ENCODE measurements around the gene ATN1. TPM values are rescaled to one million over a fixed set of nuclear protein-coding genes. Genes with fewer than 3 reads are reported as not detected.
A peak's percentile ranks its signal among the peaks of the same experiment; 100 is the strongest.

The ATN1 gene
- total and polyA plus RNA-seq, 9 of the 15 experiments (the other 6 are each of a cell fraction or from before 2014, with no cell fraction given) = 0.15 to 49.8 (median 2.7) TPM

DNA sequence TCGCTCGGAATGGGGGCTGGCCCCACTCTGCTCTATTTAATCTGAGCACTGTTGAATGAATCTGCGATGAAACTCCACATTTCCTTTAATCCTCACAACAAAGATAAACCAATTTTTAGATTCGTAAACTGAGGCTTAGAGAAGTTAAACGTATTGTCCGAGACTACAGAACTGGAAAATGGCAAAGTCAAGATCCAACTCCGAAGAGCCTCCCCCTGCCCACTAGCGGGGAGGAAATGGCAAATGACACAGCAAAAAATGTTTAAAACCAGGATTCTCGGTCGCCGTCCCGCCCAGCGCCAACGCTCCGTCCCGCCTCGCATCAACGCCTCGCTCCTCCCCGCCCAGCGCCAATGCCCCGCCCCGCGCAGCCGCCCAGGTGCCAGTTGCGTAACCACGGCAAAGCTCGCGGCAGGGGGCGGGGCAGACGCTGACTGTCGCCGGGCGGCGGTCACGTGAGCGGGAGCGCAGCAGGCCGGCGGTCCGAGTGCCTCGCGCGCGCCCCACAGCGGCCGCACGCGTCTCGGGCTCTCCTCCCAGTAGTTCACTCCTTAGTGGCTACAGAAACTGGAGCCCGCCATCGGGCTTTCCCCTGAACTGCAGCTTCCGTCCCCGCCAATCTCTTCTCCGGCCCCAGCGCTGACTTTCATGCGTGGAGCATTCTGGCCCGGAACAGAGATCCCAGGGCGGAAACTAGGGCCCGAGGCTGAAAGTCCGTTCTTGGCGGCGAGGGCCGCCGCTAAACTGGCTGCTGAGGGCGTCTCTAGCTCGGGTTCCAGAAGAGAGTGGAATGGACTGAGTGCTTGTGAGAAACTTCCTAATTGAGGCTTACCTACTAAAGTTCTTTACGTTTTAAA is 36.7 kb upstream of the ATN1 start (continued):
- TF ChIP-seq, protein P1, sequence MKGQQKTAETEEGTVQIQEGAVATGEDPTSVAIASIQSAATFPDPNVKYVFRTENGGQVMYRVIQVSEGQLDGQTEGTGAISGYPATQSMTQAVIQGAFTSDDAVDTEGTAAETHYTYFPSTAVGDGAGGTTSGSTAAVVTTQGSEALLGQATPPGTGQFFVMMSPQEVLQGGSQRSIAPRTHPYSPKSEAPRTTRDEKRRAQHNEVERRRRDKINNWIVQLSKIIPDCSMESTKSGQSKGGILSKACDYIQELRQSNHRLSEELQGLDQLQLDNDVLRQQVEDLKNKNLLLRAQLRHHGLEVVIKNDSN (CRISPR knock-in tag; IDR thresholded peaks at IDR 0.05) = peak; percentile 97
- no peak; the same call in 1 of the 2 replicates for TF ChIP-seq ZNF311 (CRISPR knock-in tag; IDR thresholded peaks at IDR 0.05)
- TF ChIP-seq, protein P2, sequence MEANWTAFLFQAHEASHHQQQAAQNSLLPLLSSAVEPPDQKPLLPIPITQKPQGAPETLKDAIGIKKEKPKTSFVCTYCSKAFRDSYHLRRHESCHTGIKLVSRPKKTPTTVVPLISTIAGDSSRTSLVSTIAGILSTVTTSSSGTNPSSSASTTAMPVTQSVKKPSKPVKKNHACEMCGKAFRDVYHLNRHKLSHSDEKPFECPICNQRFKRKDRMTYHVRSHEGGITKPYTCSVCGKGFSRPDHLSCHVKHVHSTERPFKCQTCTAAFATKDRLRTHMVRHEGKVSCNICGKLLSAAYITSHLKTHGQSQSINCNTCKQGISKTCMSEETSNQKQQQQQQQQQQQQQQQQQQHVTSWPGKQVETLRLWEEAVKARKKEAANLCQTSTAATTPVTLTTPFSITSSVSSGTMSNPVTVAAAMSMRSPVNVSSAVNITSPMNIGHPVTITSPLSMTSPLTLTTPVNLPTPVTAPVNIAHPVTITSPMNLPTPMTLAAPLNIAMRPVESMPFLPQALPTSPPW (CRISPR knock-in tag; IDR thresholded peaks at IDR 0.05) = peak; percentile 81
- no peak for TF ChIP-seq RBM22 (IDR thresholded peaks at IDR 0.05; ENCODE audit: low read depth, low read length, poor library complexity, severe bottlenecking)
- peak; percentile 99 for TF ChIP-seq CEBPB (tag; IDR thresholded peaks at IDR 0.05)
- no peak for TF ChIP-seq TCFL5 (CRISPR knock-in tag; conservative IDR thresholded peaks at IDR 0.05)
- no peak for TF ChIP-seq ZNF695 (CRISPR knock-in tag; IDR thresholded peaks at IDR 0.05)
- TF ChIP-seq, protein P3, sequence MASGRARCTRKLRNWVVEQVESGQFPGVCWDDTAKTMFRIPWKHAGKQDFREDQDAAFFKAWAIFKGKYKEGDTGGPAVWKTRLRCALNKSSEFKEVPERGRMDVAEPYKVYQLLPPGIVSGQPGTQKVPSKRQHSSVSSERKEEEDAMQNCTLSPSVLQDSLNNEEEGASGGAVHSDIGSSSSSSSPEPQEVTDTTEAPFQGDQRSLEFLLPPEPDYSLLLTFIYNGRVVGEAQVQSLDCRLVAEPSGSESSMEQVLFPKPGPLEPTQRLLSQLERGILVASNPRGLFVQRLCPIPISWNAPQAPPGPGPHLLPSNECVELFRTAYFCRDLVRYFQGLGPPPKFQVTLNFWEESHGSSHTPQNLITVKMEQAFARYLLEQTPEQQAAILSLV (tag; IDR thresholded peaks at IDR 0.05) = no peak
- TF ChIP-seq, protein P4, sequence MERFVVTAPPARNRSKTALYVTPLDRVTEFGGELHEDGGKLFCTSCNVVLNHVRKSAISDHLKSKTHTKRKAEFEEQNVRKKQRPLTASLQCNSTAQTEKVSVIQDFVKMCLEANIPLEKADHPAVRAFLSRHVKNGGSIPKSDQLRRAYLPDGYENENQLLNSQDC (CRISPR knock-in tag; IDR thresholded peaks at IDR 0.05) = no peak
- TF ChIP-seq, protein P5, sequence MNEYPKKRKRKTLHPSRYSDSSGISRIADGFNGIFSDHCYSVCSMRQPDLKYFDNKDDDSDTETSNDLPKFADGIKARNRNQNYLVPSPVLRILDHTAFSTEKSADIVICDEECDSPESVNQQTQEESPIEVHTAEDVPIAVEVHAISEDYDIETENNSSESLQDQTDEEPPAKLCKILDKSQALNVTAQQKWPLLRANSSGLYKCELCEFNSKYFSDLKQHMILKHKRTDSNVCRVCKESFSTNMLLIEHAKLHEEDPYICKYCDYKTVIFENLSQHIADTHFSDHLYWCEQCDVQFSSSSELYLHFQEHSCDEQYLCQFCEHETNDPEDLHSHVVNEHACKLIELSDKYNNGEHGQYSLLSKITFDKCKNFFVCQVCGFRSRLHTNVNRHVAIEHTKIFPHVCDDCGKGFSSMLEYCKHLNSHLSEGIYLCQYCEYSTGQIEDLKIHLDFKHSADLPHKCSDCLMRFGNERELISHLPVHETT (CRISPR knock-in tag; conservative IDR thresholded peaks at IDR 0.05 in 1 of 2, IDR thresholded peaks at IDR 0.05 in 1 of 2) = peak in 1 of 2 experiments; percentile 30; a peak in 2 of 4 replicates
- peak; percentile 83; the same call in 1 of the 2 replicates for TF ChIP-seq BRD4 (IDR thresholded peaks at IDR 0.05)
- TF ChIP-seq, protein P6, sequence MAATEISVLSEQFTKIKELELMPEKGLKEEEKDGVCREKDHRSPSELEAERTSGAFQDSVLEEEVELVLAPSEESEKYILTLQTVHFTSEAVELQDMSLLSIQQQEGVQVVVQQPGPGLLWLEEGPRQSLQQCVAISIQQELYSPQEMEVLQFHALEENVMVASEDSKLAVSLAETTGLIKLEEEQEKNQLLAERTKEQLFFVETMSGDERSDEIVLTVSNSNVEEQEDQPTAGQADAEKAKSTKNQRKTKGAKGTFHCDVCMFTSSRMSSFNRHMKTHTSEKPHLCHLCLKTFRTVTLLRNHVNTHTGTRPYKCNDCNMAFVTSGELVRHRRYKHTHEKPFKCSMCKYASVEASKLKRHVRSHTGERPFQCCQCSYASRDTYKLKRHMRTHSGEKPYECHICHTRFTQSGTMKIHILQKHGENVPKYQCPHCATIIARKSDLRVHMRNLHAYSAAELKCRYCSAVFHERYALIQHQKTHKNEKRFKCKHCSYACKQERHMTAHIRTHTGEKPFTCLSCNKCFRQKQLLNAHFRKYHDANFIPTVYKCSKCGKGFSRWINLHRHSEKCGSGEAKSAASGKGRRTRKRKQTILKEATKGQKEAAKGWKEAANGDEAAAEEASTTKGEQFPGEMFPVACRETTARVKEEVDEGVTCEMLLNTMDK (IDR thresholded peaks at IDR 0.05; ENCODE audit: borderline replicate concordance, insufficient read depth, low read depth, low read length, poor library complexity, severe bottlenecking) = no peak
- TF ChIP-seq GTF2E2 (tag; IDR thresholded peaks at IDR 0.05) = peak; percentile 78
- TF ChIP-seq ELF2 (CRISPR knock-in tag; IDR thresholded peaks at IDR 0.05) = no peak
- TF ChIP-seq ETS2 (tag; IDR thresholded peaks at IDR 0.05; ENCODE audit: borderline replicate concordance, poor library complexity, severe bottlenecking) = no peak
- TF ChIP-seq RAD21 (CRISPR knock-in tag; conservative IDR thresholded peaks at IDR 0.05 in 1 of 2, IDR thresholded peaks at IDR 0.05 in 1 of 2) = peak; percentile 65 to 71
- peak; percentile 91 for TF ChIP-seq MAFK (IDR thresholded peaks at IDR 0.05; ENCODE audit: low read length)
- TF ChIP-seq RBM17 (IDR thresholded peaks at IDR 0.05; ENCODE audit: borderline replicate concordance, low read depth, low read length) = no peak

Data from K562 (cell line).